HG03108 (cell line): ENCODE measurements around the gene FAM240A.

Experiments
- ATAC-seq: cut with Tn5 transposase; IDR thresholded peaks from one replicate; pipeline ENCODE4 v1.9.1; 2021; ENCODE audit warnings: moderate library complexity; ENCODE audit not compliant: unreplicated experiment

Gene FAM240A

GRCh38 chr3:46673151-46674030, 61.1 kb downstream of the FAM240A start:
- no peak for ATAC-seq

- no peak for ATAC-seq
These were observed 61.9 kb downstream of the FAM240A start for GRCh38 chr3:46674031-46674845.

GRCh38 chr3:46675426-46675825, 63.1 kb downstream of the FAM240A start:
- ATAC-seq: no peak
